Transverse colon (tissue), 4 donors: ENCODE data around the gene RNF169. TPM values are rescaled to one million over a fixed set of nuclear protein-coding genes. Genes with fewer than 3 reads are reported as not detected.
"Not testable (repeated sequence)": the region's sequence is repeated elsewhere in the genome, so short reads cannot be mapped to it uniquely, and the experiment has no call there.

Experiments used
- DNase-seq: peaks from one replicate; pipeline ENCODE4 v3.0.0-alpha.2; 2019
- H3K27ac ChIP-seq, 4 donors: fragments of 200-600 bp; sonication (generic); 2 replicates each; pipeline ENCODE4 v1.5.1; 2016 to 2018; ENCODE audit warnings: inconsistent platforms in 4 of 4
- H3K27me3 ChIP-seq: fragments of 200-600 bp; sonication (generic); 2 replicates; pipeline ENCODE4 v1.5.1; 2017; ENCODE audit warnings: inconsistent platforms
- H3K36me3 ChIP-seq, 4 donors: fragments of 200-600 bp; sonication (generic); 2 replicates each; pipeline ENCODE4 v1.5.1; 2017 to 2019; ENCODE audit warnings: inconsistent platforms in 4 of 4
- H3K4me1 ChIP-seq, 4 donors: fragments of 200-600 bp; sonication (generic); 2 replicates each; pipeline ENCODE4 v1.5.1; 2017 to 2020; ENCODE audit warnings: inconsistent platforms in 4 of 4
- H3K4me3 ChIP-seq, 4 donors: fragments of 200-600 bp; sonication (generic); 1 replicate in 1 of 4; 2 replicates in 3 of 4; pipeline versions ENCODE4 v1.5.1 to v1.6.1; 2017 to 2019; ENCODE audit warnings: inconsistent platforms in 4 of 4
- H3K9me3 ChIP-seq, 2 donors: fragments of 200-600 bp; sonication (generic); 2 replicates each; pipeline ENCODE4 v1.5.1; 2017 to 2019; ENCODE audit warnings: inconsistent platforms in 2 of 2
- CTCF ChIP-seq, 5 experiments: fragments of 200-600 bp in 3 of 5; fragments of 450-650 bp in 2 of 5; sonication (generic) in 3 of 5; IDR thresholded peaks; 1 replicate in 2 of 5; 2 replicates in 3 of 5; pipeline ENCODE4 v1.5.1; 2016 to 2017; ENCODE audit warnings: antibody characterized with exemption in 5 of 5, inconsistent platforms in 3 of 5, mild to moderate bottlenecking in 2 of 5, moderate library complexity in 1 of 5
- EP300 ChIP-seq: sonication (generic); formaldehyde crosslinking; IDR thresholded peaks from one replicate; pipeline ENCODE4 v1.6.1; 2017; ENCODE audit warnings: antibody characterized with exemption, low read depth
- POLR2A ChIP-seq: fragments of 450-650 bp; IDR thresholded peaks from one replicate; pipeline ENCODE4 v1.6.1; 2016; ENCODE audit warnings: antibody characterized with exemption, mild to moderate bottlenecking, moderate library complexity
- POLR2AphosphoS5 ChIP-seq, 3 donors: sonication (generic); formaldehyde crosslinking; IDR thresholded peaks; one replicate each; pipeline ENCODE4 v1.6.1; 2016; ENCODE audit warnings: antibody characterized with exemption in 3 of 3
- WGBS, 2 donors: methylation state at CpG; one replicate each; pipeline ENCODE4 v1.1.5; 2018; ENCODE audit warnings: low coverage in 1 of 2; 5-methylcytosine and 5-hydroxymethylcytosine counted together
- in situ Hi-C, 4 donors: fragments of 200-750 bp; cut with MboI; loops; one replicate each; pipeline versions ENCODE4 v1.15.0 to v1.15.1; 2017; ENCODE audit warnings: low sequenced_read_pairs in 3 of 4, low pct_ligation_motif_present in 1 of 4, low pct_unique_long_range_greater_than_20kb in 1 of 4
- intact Hi-C: fragments of 100-400 bp; cut with DNase I; formaldehyde crosslinking; loops from one replicate; pipeline ENCODE4 v1.15.1; 2023; ENCODE audit warnings: low total_unique reads
- total RNA-seq, 4 donors: library from RNA; depleted of rRNA; stranded (reverse); fragments of >200 nt; gene quantifications; one replicate each; pipeline ENCODE4 v1.1.0, GENCODE V29; 2016

The RNF169 gene
- total RNA-seq, 4 donors from 2014 or later: 15.1 to 22.4 (median 16.6) TPM

DNA sequence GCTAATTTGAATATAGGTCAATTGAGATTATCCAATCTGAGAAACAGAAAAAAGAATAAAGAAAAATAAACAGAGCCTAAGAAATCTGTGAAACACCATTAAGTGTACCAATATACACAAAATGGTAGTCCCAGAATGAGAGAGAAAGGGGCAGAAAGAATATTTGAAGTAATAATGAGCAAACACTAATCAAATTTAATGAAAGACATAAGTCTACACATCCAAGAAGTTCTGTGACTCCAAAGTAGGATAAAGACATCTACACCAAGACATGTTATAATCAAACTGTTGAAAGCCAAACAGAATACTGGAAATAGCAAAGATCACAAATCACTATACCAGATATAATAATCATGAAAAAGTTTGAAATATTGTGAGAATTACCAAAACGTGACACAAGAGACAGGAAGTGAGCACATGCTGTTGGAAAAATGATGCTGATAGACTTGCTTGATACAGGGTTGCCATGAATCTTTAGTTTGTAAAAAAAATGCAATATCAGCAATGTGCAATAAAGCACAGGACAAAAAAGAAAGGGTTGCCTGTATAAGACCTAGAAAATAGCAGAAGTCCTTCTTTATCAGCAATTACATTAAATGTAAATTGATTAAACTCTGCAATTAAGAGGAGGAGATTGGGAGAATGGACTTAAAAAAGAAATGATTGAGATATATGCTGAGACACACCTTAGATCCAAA is 75.8 kb downstream of the RNF169 start:
- no peak overlapping the region for H3K4me3 ChIP-seq
- no peaks in the 10 kb centered on the region for H3K27me3 ChIP-seq
- no peak overlapping the region for H3K27ac ChIP-seq
- in situ Hi-C loops: no loop called here
- peaks cover 0 to 16% of the 10 kb centered on the region in 2 donors for H3K9me3 ChIP-seq
- H3K36me3 ChIP-seq: peaks cover 0 to 32% (median 3%) of the 10 kb centered on the region in 4 donors
- TF ChIP-seq POLR2AphosphoS5 (IDR thresholded peaks at IDR 0.05) (no peak), EP300 (no peak), POLR2A (no peak), CTCF (IDR thresholded peaks at IDR 0.05) (no peak)
- intact Hi-C loops: no loop called here
- WGBS, 2 donors: 90 to 100% methylated on average over 1 of the region's 1 CpG
- no peak for DNase-seq
- H3K4me1 ChIP-seq: peaks cover 0 to 26% (median 7%) of the 10 kb centered on the region in 4 donors

GRCh38 chr11:74825596-74825995 is 76.9 kb downstream of the RNF169 start:
- intact Hi-C loops, in situ Hi-C loops, DNase-seq, H3K4me3 ChIP-seq, H3K27ac ChIP-seq, H3K27me3 ChIP-seq: not testable (repeated sequence)
- H3K4me1 ChIP-seq: peaks cover 0 to 18% (median 7%) of the 10 kb centered on the region in 4 donors
- H3K36me3 ChIP-seq: peaks cover 0 to 32% (median 3%) of the 10 kb centered on the region in 4 donors
- WGBS, 2 donors: 76 to 90% methylated on average over 2 of the region's 2 CpGs
- H3K9me3 ChIP-seq: peaks cover 0 to 16% of the 10 kb centered on the region in 2 donors

DNA sequence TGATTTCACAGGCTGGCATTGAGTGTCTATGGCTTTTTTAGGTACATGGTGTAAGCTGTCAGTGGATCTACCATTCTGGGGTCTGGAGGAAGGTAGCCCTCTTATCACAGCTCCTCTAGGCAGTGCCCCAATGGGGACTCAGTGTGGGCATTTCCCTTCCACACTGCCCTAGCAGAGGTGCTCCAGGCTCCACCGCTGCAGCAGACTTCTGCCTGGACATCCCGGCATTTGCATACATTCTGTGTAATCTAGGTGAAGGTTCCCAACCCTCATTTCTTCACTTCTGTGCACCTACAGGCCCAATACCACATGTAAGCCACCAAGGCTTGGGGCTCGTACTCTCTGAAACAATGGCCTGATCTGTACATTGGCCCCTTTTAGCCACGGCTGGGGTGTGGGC is 78.3 kb downstream of the RNF169 start:
- H3K9me3 ChIP-seq: peaks cover 0 to 16% of the 10 kb centered on the region in 2 donors
- peaks cover 0 to 32% (median 3%) of the 10 kb centered on the region in 4 donors for H3K36me3 ChIP-seq
- no peaks in the 10 kb centered on the region for H3K27me3 ChIP-seq
- peaks cover 0 to 10% (median 6%) of the 10 kb centered on the region in 4 donors for H3K4me1 ChIP-seq
- in situ Hi-C loops: no loop called here
- WGBS, 2 donors: 75% methylated on average over 4 of the region's 4 CpGs; no CpG with 5 or more reads in 1 of the 2 donors
- DNase-seq: no peak
- intact Hi-C loops: no loop called here
- TF ChIP-seq EP300 (no peak), CTCF (IDR thresholded peaks at IDR 0.05) (no peak), POLR2AphosphoS5 (IDR thresholded peaks at IDR 0.05) (no peak), POLR2A (no peak)
- no peak overlapping the region for H3K4me3 ChIP-seq
- H3K27ac ChIP-seq: no peak overlapping the region

- Histone ChIP-seq H3K4me1 (no peaks in the 10 kb centered on the region), H3K36me3 (peaks cover 0 to 30% (median 13%) of the 10 kb centered on the region in 4 donors), H3K27me3 (no peaks in the 10 kb centered on the region), H3K4me3 (no peak overlapping the region), H3K9me3 (no peaks in the 10 kb centered on the region), H3K27ac (no peak overlapping the region)
- intact Hi-C loops (no loop called here), in situ Hi-C loops (no loop called here)
- WGBS, 2 donors: 86% methylated on average over 1 of the region's 1 CpG; no CpG with 5 or more reads in 1 of the 2 donors
- TF ChIP-seq EP300: no peak
- no peak for TF ChIP-seq CTCF (IDR thresholded peaks at IDR 0.05)
- TF ChIP-seq POLR2A: no peak
- TF ChIP-seq POLR2AphosphoS5 (IDR thresholded peaks at IDR 0.05): no peak
- no peak for DNase-seq
Measured at GRCh38 chr11:74837191-74837590, 88.5 kb downstream of the RNF169 start.
